ENCODE data around the gene AFAP1.

The AFAP1 gene

DNA sequence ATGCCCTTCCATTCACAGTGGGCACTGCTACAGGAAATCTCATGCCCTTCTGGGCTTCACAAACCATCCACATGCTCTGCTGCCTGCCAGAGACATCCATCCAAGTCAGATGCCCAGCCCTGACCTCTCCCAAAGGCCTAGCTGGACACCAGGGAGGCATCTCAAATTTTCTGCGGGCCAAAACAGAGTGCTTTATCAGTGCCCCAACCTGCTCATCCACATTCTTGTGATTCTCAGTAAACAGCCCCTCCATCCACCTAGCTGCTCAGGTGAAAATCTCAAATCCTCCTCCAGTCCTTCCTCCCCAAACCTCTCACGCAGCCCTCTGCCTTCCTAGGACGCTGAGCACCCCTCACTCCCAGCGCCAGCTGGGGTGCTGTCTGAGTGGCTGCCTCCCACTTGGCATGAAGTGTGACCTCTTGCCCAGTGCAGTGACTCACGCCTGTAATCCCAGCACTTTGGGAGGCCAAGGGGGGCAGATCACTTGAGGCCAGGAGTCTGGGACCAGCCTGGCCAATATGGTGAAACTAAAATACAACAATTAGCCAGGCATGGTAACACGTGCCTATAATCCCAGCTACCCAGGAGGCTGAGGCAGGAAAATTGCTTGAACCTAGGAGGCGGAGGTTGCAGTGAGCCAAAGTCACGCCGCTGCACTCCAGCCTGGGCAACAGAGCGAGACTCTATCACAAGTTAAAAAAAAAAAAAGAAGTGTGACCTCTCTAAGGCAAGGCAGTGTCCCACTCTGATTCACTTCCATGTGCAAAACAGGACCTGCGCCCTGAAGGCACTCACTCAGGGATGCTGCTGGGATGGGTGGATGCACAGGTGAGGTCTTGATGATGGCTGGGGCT lies 1.7 kb upstream of the AFAP1 start:
- Histone ChIP-seq H3K27ac (no peak overlapping the region), H3K27me3 (replicated peaks) (no peaks in the 10 kb centered on the region), H3K4me3 (ENCODE audit: low read depth, low read length) (no peak overlapping the region), H3K36me3 (replicated peaks) (no peaks in the 10 kb centered on the region)
- TF ChIP-seq, protein P1, sequence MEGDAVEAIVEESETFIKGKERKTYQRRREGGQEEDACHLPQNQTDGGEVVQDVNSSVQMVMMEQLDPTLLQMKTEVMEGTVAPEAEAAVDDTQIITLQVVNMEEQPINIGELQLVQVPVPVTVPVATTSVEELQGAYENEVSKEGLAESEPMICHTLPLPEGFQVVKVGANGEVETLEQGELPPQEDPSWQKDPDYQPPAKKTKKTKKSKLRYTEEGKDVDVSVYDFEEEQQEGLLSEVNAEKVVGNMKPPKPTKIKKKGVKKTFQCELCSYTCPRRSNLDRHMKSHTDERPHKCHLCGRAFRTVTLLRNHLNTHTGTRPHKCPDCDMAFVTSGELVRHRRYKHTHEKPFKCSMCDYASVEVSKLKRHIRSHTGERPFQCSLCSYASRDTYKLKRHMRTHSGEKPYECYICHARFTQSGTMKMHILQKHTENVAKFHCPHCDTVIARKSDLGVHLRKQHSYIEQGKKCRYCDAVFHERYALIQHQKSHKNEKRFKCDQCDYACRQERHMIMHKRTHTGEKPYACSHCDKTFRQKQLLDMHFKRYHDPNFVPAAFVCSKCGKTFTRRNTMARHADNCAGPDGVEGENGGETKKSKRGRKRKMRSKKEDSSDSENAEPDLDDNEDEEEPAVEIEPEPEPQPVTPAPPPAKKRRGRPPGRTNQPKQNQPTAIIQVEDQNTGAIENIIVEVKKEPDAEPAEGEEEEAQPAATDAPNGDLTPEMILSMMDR (IDR thresholded peaks at IDR 0.05; ENCODE audit: low read depth, low read length, missing control alignments) = no peak
- DNase-seq = no peak
- in situ Hi-C loops (cut with HindIII; ENCODE audit: low pct_ligation_motif_present, low sequenced_read_pairs) = no loop called here

DNA sequence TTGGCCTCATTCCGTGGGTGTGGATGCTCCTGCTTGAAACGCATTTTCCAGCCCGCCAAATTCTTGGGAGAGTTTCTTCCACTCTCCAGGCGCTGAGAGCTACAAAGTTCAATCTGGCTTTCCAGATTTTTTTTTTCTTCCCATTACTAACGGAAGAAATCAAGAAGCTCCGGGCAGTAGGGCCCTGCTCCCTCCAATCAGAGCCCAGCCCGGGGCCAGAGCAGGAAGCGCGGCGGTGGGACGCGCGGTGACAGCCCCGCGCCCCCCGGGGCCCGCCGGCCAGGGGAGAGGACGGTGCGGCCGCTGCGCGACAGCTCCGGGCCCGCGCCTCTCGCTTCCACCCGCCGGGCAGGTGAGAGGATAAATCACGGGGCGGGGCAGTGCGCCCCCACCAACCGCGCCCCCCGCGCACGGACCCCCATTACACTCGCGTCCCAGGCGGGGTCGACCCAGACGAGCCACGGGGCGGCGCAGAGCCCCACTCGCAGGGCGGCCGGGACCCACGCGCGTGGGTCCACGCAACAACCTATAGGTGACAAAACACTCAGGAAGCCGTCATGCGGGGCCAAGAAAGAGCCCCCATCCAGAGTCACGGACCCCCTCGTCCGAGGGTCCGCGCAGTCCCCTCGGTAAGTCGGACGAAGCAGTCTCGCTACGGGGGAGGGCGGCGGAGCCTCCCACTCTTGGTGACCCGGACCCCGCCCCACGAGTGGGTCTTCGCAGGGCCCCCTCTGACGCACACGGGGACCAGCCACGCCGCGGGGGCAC lies 868 bp downstream of the AFAP1 start:
- in situ Hi-C loops (cut with HindIII; ENCODE audit: low pct_ligation_motif_present, low sequenced_read_pairs) = no loop called here
- Histone ChIP-seq H3K36me3 (replicated peaks) (peaks cover 4% of the 10 kb centered on the region), H3K4me3 (ENCODE audit: low read depth, low read length) (peak overlapping the region; percentile 86), H3K27me3 (replicated peaks) (no peaks in the 10 kb centered on the region), H3K27ac (peak overlapping the region; percentile 66)
- TF ChIP-seq, protein P1 (IDR thresholded peaks at IDR 0.05; ENCODE audit: low read depth, low read length, missing control alignments) = no peak
- DNase-seq = no peak

DNA sequence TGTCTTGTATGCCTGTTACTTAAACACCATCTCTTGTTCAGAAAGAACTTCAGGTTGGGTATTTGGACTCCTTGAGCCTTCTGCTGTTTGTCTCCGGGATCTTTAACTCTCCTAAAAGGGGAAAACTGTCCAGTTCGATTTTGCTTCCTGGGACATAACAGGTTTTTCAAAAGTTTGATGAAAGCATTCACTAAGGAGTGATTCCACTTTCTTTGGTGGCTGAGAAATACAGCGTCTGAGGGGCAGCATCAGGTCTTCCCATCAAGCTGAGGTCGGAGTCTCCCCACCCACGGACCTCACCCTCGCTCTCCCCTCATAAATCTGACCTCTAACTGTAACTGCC lies 1.4 kb downstream of the AFAP1 start:
- Histone ChIP-seq H3K36me3 (replicated peaks) (peaks cover 7% of the 10 kb centered on the region), H3K27ac (peak overlapping the region; percentile 66), H3K27me3 (replicated peaks) (no peaks in the 10 kb centered on the region), H3K4me3 (ENCODE audit: low read depth, low read length) (peak overlapping the region; percentile 86)
- no peak for DNase-seq
- in situ Hi-C loops (cut with HindIII; ENCODE audit: low pct_ligation_motif_present, low sequenced_read_pairs) = no loop called here
- TF ChIP-seq, protein P1 (IDR thresholded peaks at IDR 0.05; ENCODE audit: low read depth, low read length, missing control alignments) = no peak

DNA sequence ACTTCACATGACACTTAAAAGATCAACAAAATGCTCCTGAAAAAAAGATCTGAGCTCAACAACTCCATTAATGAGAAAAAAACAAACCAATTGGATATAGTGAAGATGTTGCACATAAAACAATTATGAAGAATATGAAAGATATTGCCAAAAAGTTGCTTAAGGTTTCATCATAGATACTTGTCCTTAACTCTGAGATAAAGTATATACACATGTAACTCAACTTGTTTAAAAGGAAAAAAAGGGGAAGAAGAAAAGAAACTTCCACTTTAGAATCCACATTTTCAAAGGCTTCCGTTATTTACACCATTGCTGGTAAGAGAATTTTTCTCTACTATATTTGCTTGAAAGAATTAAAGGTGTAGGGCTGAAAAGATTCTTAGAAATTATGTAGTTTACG lies 2.7 kb downstream of the AFAP1 start:
- in situ Hi-C loops (cut with HindIII; ENCODE audit: low pct_ligation_motif_present, low sequenced_read_pairs) = no loop called here
- Histone ChIP-seq H3K36me3 (replicated peaks) (peaks cover 9% of the 10 kb centered on the region), H3K27ac (peak overlapping the region; percentile 66), H3K4me3 (ENCODE audit: low read depth, low read length) (peak overlapping the region; percentile 86), H3K27me3 (replicated peaks) (no peaks in the 10 kb centered on the region)
- no peak for DNase-seq
- TF ChIP-seq, protein P1 (IDR thresholded peaks at IDR 0.05; ENCODE audit: low read depth, low read length, missing control alignments) = no peak

DNA sequence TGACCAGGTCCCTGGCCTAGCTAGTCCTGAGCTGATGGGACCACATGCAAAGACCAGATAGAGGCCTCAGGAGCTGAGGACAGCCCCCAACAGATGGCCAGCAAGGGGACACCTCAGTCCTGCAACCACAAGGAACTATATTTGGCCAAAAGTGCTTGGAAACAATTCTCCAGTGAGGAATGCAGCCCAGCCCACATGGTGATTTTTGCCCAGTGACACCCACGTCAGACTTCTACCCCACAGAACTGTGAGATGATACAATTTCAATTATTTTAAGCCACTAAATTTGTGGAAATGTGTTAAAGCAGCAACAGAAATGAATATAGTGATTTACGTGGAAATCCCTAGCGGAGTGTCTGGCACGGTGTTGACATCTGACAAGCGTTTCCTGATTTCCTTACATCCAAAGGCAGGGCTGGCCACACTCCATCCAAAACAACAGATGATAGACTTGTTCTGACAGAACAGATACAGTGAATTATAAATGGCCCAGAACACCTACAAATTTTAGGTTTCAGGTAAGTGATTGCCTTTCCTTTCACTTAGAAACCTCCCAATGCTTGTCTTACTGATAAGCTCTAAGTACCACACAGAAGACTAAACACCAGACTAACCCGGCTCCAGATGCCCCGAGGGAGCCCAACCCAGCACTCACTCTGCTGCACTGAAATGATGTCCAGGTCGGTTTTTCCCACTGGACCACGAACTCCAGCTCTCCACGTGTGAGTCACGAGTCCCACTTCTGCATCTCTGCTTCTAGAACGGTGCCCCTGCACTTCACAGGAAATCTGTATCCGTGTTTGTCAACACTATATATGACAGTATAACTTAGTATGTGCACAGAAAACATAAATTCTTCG lies 5.8 kb downstream of the AFAP1 start:
- Histone ChIP-seq H3K27ac (peak overlapping the region; percentile 18), H3K27me3 (replicated peaks) (no peaks in the 10 kb centered on the region), H3K36me3 (replicated peaks) (peaks cover 9% of the 10 kb centered on the region), H3K4me3 (ENCODE audit: low read depth, low read length) (no peak overlapping the region)
- TF ChIP-seq, protein P1 (IDR thresholded peaks at IDR 0.05; ENCODE audit: low read depth, low read length, missing control alignments) = no peak
- no peak for DNase-seq
- in situ Hi-C loops (cut with HindIII; ENCODE audit: low pct_ligation_motif_present, low sequenced_read_pairs) = no loop called here

Data from brain microvascular endothelial cell (primary cell).